Ovary (tissue), 9 donors: ENCODE measurements around the gene PER3. TPM values are rescaled to one million over a fixed set of nuclear protein-coding genes. Genes with fewer than 3 reads are reported as not detected.
A peak's percentile ranks its signal among the peaks of the same experiment; 100 is the strongest.

Source experiments
- DNase-seq, 5 donors: peaks; one replicate each; pipeline ENCODE4 v3.0.0-alpha.2; 2019 to 2020
- H3K27ac ChIP-seq, 2 donors: fragments of 200-600 bp; one replicate each; pipeline versions ENCODE4 v1.5.1 to v1.8.0; 2019 to 2022
- H3K27me3 ChIP-seq: fragments of 200-600 bp; one replicate; pipeline ENCODE4 v1.8.0; 2022
- H3K36me3 ChIP-seq: fragments of 200-600 bp; sonication (generic); one replicate; pipeline ENCODE4 v1.5.1; 2019
- H3K4me1 ChIP-seq: one replicate; pipeline ENCODE4 v1.8.1; 2013; ENCODE audit warnings: mild to moderate bottlenecking, moderate library complexity; ENCODE audit not compliant: insufficient read depth
- H3K4me3 ChIP-seq: fragments of 200-600 bp; sonication (generic); one replicate; pipeline ENCODE4 v1.5.1; 2017
- H3K9me3 ChIP-seq, 2 donors: fragments of 200-600 bp in 1 of 2; sonication (generic) in 1 of 2; one replicate each; pipeline versions ENCODE4 v1.5.1 to v1.8.1; 2013 to 2019; ENCODE audit warnings: mild to moderate bottlenecking in 1 of 2, moderate library complexity in 1 of 2
- EP300 ChIP-seq: sonication (generic); formaldehyde crosslinking; IDR thresholded peaks from one replicate; pipeline ENCODE4 v1.6.1; 2017; ENCODE audit warnings: antibody characterized with exemption
- POLR2A ChIP-seq: fragments of 450-650 bp; IDR thresholded peaks from one replicate; pipeline ENCODE4 v1.6.1; 2017; ENCODE audit warnings: antibody characterized with exemption, mild to moderate bottlenecking, moderate library complexity
- WGBS, 3 donors: extraction: QIAGEN DNeasy Blood & Tissue Kit in 1 of 3; methylation state at CpG; one replicate each; pipeline versions ENCODE4 v1.1.5 to v1.1.7; 2013 to 2017; 5-methylcytosine and 5-hydroxymethylcytosine counted together
- intact Hi-C, 4 donors: fragments of 100-400 bp; cut with DNase I; formaldehyde crosslinking; loops; one replicate each; pipeline versions ENCODE4 v1.11.0 to v1.15.1; 2022 to 2023
- polyA plus RNA-seq, 2 donors: library from polyadenylated mRNA; stranded (reverse); fragments of 200-250 nt in 1 of 2; fragments of 350-450 nt in 1 of 2; fragmentation: Illumina TruSeq in 1 of 2; extraction: RNeasy Lipid Tissue Mini Kit (QIAGEN cat#74804) in 1 of 2; gene quantifications; one replicate each; pipeline ENCODE4 v1.2.3, GENCODE V29; 2013 to 2014
- total RNA-seq, 7 donors: library from RNA; depleted of rRNA in 2 of 7; stranded (reverse); fragments of >200 nt in 2 of 7; fragmentation: NEBNext Ultra II Directional in 3 of 7; extraction: Animal tissue kit (Norgen Biotek cat#: 25700) in 3 of 7; gene quantifications; one replicate each; pipeline versions ENCODE4 v1.1.0 to v1.2.4, GENCODE V29; 2016 to 2023
- TF ChIP-seq, protein P1 (sequence below), 3 donors: fragments of 450-650 bp in 2 of 3; fragments of 200-600 bp in 1 of 3; IDR thresholded peaks; one replicate each; pipeline versions ENCODE4 v1.5.1 to v1.8.0; 2016 to 2022; ENCODE audit warnings: antibody characterized with exemption in 3 of 3, mild to moderate bottlenecking in 1 of 3
- donor health status: DM: no; HTN: no; CAD: no; lungs with moderate emphysema.
- donor health status: DM: no; HTN: no; CAD: no.
- donor health status: Bipolar disorder and iron deficiency.
- donor health status: DM: yes; HTN: yes; CAD: no.
- donor health status: DM: no; HTN: no; CAD: no.
- donor health status: DM: yes; HTN: yes; CAD: no.

Gene PER3
- total and polyA plus RNA-seq, 9 donors = 11.9 to 49.8 (median 25.3) TPM

DNA sequence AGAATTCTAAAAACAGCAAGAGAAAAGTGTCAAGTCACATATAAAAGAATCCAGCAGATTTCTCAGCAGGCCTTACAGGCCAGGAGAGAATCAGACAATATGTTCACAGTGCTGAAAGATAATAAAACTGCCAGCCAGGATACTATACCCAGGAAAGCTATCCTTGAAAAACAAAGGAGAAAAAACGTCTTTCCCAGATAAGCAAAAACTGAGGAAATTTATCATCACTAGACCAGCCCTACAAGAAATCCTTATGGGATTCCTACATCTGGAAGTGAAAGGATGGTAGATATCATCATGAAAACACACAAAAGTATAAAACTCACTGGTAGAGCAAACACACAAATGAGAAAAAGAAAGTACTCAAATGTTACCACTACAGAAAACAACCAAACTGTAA lies 93.9 kb downstream of the PER3 start:
- TF ChIP-seq EP300 (no peak), POLR2A (no peak)
- TF ChIP-seq, protein P1, sequence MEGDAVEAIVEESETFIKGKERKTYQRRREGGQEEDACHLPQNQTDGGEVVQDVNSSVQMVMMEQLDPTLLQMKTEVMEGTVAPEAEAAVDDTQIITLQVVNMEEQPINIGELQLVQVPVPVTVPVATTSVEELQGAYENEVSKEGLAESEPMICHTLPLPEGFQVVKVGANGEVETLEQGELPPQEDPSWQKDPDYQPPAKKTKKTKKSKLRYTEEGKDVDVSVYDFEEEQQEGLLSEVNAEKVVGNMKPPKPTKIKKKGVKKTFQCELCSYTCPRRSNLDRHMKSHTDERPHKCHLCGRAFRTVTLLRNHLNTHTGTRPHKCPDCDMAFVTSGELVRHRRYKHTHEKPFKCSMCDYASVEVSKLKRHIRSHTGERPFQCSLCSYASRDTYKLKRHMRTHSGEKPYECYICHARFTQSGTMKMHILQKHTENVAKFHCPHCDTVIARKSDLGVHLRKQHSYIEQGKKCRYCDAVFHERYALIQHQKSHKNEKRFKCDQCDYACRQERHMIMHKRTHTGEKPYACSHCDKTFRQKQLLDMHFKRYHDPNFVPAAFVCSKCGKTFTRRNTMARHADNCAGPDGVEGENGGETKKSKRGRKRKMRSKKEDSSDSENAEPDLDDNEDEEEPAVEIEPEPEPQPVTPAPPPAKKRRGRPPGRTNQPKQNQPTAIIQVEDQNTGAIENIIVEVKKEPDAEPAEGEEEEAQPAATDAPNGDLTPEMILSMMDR (IDR thresholded peaks at IDR 0.05) = no peak
- intact Hi-C loops = no loop called here
- WGBS, 3 donors = 22 to 47% (median 36%) methylated on average over 1 of the region's 1 CpG
- no peaks in the 10 kb centered on the region for H3K27me3 ChIP-seq
- H3K4me1 ChIP-seq = no peaks in the 10 kb centered on the region
- no peak overlapping the region for H3K4me3 ChIP-seq
- peaks cover 0 to 4% of the 10 kb centered on the region in 2 donors for H3K9me3 ChIP-seq
- H3K27ac ChIP-seq = no peak overlapping the region
- DNase-seq = no peak
- H3K36me3 ChIP-seq = no peaks in the 10 kb centered on the region

DNA sequence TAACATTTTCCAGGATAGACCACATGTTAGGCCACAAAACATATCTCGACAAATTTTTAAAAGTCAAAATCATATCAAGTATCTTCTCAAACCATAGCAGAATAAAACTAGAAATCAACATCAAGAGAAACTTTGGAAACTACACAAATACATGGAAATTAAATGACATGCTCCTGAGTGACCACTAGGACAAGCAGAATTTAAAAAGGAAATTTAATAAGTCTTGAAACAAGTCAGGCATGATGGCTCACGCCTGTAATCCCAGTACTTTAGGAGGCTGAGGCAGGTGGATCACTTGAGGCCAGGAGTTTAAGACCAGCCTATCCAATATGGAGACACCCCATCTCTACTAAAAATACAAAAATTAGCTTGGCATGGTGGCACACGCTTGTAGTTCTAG lies 95.1 kb downstream of the PER3 start:
- Histone ChIP-seq H3K27ac (no peak overlapping the region), H3K27me3 (no peaks in the 10 kb centered on the region), H3K4me1 (no peaks in the 10 kb centered on the region), H3K9me3 (peaks cover 0 to 4% of the 10 kb centered on the region in 2 donors), H3K36me3 (no peaks in the 10 kb centered on the region), H3K4me3 (no peak overlapping the region)
- 85 to 89% (median 85%) methylated on average over 3 of the region's 3 CpGs for WGBS, 3 donors
- TF ChIP-seq EP300 (no peak), POLR2A (no peak)
- TF ChIP-seq, protein P1 (IDR thresholded peaks at IDR 0.05) = no peak
- intact Hi-C loops = no loop called here
- DNase-seq = no peak

DNA sequence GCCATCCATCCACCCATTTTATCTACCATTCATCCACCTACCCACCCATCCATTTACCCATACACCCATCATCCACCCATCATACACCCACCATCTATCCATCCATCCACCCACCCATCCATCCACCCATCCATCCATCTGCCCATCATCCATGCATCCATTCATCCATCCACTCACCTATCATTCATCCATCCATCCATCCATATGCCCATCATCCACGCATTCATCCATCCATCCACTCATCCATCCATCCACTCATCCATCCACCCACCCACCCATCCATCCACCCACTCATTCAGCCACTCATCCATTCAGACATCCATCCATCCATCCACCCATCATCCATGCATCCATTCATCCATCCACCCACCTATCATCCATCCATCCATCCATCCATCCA lies 100.7 kb downstream of the PER3 start:
- Histone ChIP-seq H3K4me3 (no peak overlapping the region), H3K27me3 (no peaks in the 10 kb centered on the region), H3K9me3 (no peaks in the 10 kb centered on the region), H3K27ac (no peak overlapping the region), H3K36me3 (no peaks in the 10 kb centered on the region), H3K4me1 (no peaks in the 10 kb centered on the region)
- DNase-seq = no peak
- WGBS, 3 donors = 56 to 96% (median 93%) methylated on average over 1 of the region's 1 CpG
- TF ChIP-seq, protein P1 (IDR thresholded peaks at IDR 0.05) = no peak
- TF ChIP-seq POLR2A = no peak
- no peak for TF ChIP-seq EP300
- intact Hi-C loops = no loop called here

DNA sequence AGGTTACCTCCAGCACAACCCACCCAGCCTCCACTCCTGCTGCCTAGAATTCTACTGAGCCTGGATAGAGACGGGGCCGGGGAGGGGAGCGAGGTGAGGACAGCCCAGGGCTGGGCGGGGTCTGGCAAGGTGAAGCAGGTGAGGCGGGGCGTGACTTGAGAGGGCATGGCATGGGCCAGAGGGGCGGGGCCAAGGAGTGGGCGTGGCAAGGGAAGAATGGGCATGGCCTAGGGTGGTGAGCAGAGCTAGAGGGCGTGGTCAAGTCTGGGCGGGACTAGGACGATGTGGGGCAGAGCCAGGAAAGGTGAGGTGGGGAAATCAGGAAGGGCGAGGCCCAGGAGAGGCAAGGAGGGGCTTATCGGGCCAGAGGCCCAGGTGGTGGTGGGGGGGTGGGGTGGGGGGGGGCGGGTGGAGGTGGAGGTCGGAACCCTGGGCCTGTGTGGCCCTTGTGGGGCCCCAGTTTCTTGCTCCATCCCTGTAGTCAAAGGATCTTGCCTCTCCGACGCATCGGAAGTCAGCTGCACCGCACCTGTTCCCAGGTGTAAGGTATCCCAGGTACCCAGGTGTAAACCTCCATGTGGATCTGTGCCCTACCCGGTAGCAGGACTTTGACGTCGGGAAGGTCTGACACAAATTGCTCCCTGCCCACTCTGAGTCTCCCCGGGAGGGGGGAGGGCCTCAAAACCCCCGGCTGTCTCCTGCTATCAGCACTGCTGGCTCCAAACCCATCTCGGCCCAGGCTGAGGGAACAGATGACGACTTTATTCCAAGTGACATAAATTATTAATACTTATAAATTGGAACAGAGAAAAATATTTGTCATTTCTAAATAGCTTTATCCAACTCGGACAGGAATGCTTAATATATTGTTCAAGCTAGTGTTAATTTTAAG lies 101.7 kb downstream of the PER3 start:
- intact Hi-C loops = no loop called here

More for the DNA sequence above, 101.7 kb downstream of the PER3 start:
- 14 to 36% (median 26%) methylated on average over 25 to 26 of the region's 27 CpGs for WGBS, 3 donors
- peak in 1 of 5 donors; percentile 20 for DNase-seq
- Histone ChIP-seq H3K36me3 (no peaks in the 10 kb centered on the region), H3K4me1 (no peaks in the 10 kb centered on the region), H3K27ac (no peak overlapping the region), H3K27me3 (no peaks in the 10 kb centered on the region), H3K9me3 (no peaks in the 10 kb centered on the region), H3K4me3 (no peak overlapping the region)
- TF ChIP-seq POLR2A (no peak), EP300 (no peak)
- TF ChIP-seq, protein P1 (IDR thresholded peaks at IDR 0.05) = no peak
